ENCODE data around the gene WWP2.

Gene WWP2

GRCh38 chr16:69858191-69859104 lies 96.3 kb downstream of the WWP2 start:
- H3K4me3 ChIP-seq (replicated peaks in 1 of 2; ENCODE audit: low read depth in 2 of 2, low read length in 2 of 2): no peak overlapping the region
- DNase-seq (ENCODE audit: low read depth in 2 of 2): no peak
- TF ChIP-seq CTCF (IDR thresholded peaks at IDR 0.05; ENCODE audit: low read depth, low read length): no peak

DNA sequence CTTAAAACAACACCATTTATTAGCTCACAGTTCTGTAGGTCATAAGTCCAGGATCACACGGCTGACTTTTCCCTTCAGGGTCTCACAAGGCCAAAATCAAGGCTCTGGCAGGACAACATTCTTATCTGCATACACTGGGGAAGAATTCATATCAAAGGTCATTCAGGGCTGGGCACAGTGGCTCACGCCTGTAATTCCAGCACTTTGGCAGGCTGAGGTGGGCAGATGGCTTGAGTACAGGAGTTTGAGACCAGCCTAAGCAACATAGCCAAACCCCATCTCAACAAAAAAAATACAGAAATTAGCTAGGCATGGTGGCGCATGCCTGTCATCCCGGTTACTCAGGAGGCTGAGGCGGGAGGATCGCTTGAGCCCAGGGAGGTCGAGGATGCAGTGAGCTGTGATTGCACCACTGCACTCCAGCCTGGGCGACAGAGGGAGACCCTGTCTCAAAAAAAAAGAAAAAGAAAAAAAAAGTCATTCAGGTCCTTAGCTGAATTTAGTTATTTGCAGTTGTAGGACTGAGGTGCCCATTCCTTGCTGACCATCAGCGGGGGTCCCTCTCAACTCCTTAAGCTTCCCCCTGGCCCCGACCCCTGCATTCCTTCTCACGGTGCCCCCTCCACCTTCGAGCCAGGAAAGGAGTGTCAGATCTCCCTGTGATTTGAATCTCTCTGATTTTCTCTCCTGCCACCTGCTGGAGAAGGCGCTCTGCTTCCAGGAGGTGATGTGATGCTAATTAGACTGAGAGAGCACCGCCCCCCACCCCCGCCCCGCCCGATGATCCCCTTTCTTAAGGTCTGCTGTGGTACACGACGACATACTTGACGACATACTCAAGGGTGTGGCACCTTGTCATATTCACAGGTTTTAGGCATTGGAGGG lies 97.2 kb downstream of the WWP2 start:
- TF ChIP-seq CTCF (IDR thresholded peaks at IDR 0.05; ENCODE audit: low read depth, low read length): peak; percentile 26
- DNase-seq (ENCODE audit: low read depth in 2 of 2): no peak
- no peak overlapping the region for H3K4me3 ChIP-seq (replicated peaks in 1 of 2; ENCODE audit: low read depth in 2 of 2, low read length in 2 of 2)

- no peak overlapping the region for H3K4me3 ChIP-seq (replicated peaks in 1 of 2; ENCODE audit: low read depth in 2 of 2, low read length in 2 of 2)
- TF ChIP-seq CTCF (IDR thresholded peaks at IDR 0.05; ENCODE audit: low read depth, low read length): no peak
- no peak for DNase-seq (ENCODE audit: low read depth in 2 of 2)
These were observed 98.4 kb downstream of the WWP2 start for GRCh38 chr16:69860233-69861231.

- H3K4me3 ChIP-seq (replicated peaks in 1 of 2; ENCODE audit: low read depth in 2 of 2, low read length in 2 of 2): no peak overlapping the region
- DNase-seq (ENCODE audit: low read depth in 2 of 2): peak; percentile 73 to 88
- no peak for TF ChIP-seq CTCF (IDR thresholded peaks at IDR 0.05; ENCODE audit: low read depth, low read length)
These were observed 99.3 kb downstream of the WWP2 start for GRCh38 chr16:69861292-69862030.

DNA sequence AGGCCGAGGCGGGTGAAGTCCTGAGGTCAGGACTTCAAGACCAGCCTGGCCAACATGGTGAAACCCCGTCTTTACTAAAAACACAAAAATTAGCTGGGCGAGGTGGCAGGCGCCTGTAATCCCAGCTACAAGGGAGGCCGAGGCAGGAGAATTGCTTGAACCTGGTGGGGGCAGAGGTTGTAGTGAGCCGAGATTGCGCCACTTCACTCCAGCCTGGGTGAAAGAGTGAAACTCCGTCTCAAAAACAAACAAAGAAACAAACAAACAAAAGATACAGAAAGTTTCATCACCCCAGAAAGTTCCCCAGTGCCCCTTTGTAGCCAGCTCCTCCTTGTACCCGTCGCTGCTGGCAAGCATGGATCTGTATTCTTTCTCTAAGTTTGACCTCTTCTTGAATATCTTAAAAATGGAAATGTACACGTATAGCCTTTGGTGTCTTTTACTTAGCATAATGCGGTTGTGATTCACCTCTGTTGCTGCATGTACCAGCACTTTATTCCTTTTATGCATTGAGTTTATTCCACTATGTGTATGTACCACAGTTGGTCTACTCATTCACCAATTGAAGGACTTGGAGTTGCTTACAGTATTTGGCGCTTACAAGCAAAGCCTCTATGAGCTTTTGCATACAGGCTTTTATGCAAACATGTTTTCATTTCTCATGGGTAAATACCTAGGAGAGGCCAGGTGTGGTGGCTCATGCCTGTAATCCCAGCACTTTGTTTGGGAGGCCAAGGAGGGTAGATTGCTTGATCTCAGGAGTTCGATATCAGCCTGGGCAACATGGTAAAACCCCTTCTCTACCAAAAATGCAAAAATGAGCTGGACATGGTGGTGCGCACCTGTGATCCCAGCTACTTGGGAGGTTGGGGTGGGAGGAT lies 101.5 kb downstream of the WWP2 start:
- DNase-seq (ENCODE audit: low read depth in 2 of 2): no peak
- no peak for TF ChIP-seq CTCF (IDR thresholded peaks at IDR 0.05; ENCODE audit: low read depth, low read length)
- no peak overlapping the region for H3K4me3 ChIP-seq (replicated peaks in 1 of 2; ENCODE audit: low read depth in 2 of 2, low read length in 2 of 2)
